ENCODE data around the gene KRTAP9-6.
"Not testable (repeated sequence)": the region's sequence is repeated elsewhere in the genome, so short reads cannot be mapped to it uniquely, and the experiment has no call there.

KRTAP9-6 gene

DNA sequence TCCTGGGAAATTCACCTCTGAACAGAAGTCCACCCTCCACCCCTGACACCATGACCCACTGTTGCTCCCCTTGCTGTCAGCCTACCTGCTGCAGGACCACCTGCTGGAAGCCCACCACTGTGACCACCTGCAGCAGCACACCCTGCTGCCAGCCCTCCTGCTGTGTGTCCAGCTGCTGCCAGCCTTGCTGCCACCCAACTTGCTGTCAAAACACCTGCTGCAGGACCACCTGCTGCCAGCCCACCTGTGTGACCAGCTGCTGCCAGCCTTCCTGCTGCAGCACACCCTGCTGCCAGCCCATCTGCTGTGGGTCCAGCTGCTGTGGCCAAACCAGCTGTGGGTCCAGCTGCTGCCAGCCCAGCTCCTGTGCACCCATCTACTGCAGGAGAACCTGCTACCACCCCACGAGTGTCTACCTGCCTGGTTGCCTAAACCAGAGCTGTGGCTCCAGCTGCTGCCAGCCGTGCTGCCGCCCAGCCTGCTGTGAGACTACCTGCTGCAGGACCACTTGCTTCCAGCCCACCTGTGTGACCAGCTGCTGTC lies 10.5 kb downstream of the KRTAP9-6 start, which contains the start of gene KRTAP9-7:
TSS of gene KRTAP9-7 (plus strand) at position 51 of the 543 bp plus-strand sequence. CDS start at position 51, 0 bp downstream.
- not testable (repeated sequence) for DNase-seq

DNA sequence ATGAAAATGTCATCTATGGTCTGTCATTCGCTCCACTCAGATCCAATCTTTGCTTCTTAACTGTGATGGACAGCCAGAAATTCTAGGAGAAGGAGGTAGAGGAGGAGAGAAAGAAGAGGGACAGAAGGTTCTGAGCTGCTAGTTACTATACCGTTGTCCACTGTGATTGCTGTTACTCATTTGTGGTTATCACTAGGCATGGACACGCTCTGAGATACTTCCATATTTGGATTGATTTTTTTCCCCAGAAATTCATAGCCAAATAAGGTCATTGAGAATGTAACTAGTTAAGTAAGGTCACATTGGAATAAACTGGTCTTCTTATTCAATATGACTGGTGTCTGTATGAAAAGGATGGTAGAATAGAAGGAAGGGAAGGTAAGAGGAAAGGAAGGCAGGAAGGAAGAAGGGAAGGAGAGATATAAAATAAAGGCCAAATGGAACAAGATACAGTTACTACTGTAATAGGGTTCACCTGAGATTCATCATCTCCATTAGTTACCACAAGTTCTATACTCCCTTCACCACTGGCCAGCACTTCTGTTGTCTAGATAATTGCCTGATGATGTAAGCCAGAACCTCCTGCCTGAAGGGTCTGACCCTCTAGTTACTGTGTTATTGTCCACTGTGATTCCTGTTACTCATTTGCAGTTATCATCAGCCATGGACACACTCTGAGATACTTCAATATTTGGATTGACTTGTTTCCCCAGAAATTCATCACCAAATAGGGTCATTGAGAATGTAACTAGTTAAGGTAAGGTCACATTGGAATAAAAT lies 13.2 kb downstream of the KRTAP9-6 start:
- no peak for DNase-seq

DNA sequence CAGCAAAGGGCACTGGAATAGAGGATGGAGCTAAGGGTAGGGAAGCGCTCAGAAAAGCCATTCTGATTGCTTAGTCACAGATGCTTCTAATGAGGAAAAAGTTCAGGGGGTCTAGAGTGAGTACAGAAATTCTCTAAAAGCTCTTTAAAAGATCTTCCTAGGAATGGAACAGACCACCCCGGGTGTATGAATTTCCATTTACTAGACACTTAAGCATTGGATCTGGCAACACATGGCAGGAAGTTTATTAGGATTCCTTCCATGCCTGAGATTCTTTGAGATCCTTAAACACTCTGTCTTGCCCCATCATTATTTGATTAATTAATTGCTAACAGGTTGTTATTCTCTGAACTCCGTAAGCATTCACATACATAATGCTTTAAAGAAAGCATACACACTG lies 18.9 kb downstream of the KRTAP9-6 start:
- DNase-seq, result no peak

DNA sequence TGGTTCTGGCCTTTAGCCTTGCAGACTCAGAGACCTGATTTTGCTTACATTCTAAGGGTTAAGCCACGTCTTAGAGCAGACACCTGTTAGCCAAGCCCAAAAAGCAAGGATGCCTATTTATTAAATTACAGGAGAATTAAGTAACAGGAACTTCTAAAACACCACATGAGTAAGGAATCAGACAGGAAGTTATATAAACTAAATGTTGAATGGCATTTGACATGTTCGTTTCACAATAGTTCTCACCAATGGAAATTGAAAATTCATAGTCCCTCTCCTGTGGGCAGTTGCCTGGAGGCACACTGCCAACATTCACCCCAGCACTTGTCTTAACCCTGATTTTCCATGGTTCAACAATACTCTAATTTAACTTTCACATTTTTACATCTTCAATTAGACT lies 19.4 kb downstream of the KRTAP9-6 start:
- no peak for DNase-seq

DNA sequence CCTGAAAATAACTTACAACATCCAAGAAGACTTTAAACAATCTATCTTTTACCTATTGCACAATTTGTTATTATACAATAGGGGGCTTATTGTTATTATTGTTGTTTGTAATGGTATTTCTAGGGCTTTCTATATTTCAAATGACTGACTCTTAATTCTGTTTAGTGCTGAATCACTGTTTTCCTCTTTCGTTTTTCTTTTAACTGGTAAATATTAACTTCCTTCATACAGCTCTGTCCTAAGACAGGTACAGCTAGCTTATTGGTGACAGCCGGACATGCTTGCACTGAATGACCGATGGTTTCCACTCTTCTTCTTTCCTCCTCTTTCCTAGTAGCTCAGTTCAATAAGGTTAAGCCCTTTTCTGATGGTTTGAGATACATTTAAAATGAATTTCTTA lies 21.9 kb downstream of the KRTAP9-6 start:
- DNase-seq, result no peak

DNA sequence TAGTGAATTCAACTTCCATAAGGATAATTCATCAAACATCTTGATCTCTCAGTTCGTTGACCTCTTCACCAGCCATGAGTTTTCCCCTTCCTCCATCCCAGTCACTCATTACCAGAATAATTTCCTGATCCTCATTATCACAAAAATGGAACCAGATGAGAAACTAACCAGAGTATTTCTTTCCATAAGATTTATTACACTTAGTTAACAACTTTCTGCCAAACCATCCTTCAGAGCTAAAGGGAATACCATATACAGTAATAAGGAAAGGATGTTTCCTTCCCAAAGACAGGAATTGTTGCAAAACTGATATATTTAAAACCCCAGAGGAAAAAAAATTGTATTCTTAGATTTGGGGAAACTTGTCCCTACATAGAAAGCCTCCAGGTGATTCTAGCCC lies 28.8 kb downstream of the KRTAP9-6 start:
- no peak for DNase-seq

DNA sequence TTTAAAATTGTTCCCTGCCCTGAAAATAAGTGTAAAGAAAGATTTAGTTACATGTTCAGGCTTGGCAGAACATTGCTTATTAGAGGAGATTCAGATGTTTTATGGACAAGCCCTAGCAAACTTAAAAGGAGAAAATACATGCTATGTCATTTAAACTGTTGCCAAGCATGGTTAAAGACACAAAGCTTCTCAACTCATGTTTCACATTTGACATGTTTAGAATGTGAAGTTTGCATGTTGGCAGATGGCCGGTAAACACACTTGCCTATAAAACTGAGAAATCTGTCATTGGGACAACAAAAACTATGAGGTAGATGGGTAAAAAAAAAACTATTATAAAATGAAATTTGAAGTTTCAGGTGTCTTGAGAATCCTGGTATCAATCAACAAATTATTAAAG lies 31.7 kb downstream of the KRTAP9-6 start:
- DNase-seq, result no peak

DNA sequence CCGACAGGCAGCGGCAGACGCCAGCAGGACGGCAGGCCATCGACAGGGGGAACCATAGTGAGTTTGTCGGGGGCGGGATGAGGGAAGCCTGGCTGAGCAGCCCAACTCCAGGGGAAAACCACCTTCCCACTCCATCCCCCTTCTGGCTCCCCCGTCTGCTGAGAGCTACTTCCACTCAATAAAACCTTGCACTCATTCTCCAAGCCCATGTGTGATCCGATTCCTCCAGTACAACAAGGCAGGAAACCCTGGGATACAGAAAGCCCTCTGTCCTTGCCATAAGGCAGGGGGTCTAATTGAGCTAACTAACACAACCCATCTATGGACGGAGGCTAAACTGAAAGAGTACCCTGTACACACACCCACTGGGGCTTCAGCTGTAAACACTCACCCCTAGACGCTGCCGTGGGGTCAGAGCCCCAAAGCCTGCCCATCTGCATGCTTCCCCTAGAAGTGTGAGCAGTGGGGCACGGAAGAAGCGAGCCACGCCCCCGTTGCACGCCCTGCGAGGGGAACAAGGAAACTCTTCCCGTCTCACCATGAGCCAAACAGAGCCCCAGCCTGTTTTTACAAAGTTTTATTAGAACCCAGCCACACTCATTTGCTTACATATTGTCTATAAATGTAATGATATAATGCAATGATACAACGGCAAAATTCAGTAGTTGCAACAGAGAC lies 33.4 kb downstream of the KRTAP9-6 start:
- no peak for DNase-seq

DNA sequence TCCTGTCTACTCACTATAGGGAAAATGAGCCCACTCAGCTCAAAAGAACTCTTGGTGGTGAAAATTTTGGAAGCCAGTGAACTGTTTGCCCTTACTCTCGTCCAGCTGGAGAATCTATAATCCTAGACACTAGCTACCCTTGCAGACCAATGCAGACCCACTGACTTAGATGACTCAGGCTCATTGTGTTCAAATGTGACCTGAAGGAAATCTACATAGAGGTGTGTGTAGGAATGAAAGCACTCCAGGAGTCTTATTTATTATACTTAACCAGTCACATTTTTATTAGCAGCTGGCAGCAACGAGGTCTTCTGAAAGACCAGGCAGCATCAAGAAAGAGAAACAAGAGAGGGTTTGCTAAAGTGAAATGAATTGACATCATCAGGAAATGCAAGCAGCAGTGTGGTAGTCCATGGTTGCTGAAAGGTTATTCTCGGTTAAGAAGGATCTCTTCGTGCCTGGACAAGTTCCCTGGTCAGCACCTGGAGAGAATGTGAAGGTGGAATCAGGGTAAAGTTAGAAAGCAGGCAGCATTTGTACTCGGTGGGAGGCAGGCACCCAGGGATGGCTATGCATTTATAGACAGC lies 36.1 kb downstream of the KRTAP9-6 start:
- no peak for DNase-seq

DNA sequence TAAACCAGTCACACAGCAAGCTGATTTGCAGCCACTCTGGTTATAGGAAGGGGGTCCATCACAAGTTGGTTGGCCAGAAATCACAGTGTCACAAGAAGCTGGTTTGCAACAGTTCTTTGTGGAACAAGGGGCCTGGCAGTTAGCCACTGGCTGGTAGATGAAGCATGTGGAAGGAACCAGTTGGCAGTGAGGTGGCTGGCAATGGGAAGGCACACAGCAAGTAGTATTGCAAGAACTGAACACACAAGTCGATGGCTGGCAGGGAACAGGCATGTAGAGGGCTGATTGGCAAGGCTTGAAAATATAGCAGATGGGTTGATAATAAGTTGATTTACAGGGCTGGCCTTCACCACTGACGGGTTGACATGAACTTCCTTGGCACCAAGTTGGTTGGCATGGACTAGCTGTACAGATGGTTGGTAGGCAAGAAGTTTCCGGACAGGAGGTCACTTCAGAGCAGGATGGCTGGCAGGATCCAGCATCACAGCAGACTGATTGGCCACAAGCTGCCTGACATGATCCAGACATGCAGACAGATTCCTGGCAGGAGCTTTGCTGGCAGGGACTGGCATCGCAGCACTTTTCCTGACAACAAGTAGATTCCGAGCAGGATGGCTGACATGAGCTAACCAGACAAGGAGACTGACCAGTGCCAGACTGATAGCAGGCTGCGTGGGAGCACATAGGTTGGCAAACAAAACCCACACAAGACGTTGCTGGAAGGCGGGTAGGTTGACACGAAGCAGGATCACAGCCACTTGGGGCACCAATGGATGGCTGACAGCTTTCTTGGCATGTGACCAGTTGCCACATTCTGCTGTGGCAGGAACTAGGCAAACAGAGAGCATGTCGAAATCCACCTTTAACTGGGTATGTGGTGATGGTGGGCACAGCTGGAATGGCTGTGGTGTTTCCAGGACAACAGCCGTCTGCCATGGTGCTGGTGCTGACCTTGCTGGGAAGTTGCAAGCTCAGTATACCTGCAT lies 37.0 kb downstream of the KRTAP9-6 start, which contains the start of gene KRTAP29-1:
TSS of gene KRTAP29-1 (minus strand) at position 936 of the 986 bp plus-strand sequence. CDS start at position 936, 0 bp downstream.
- DNase-seq, result no peak

DNA sequence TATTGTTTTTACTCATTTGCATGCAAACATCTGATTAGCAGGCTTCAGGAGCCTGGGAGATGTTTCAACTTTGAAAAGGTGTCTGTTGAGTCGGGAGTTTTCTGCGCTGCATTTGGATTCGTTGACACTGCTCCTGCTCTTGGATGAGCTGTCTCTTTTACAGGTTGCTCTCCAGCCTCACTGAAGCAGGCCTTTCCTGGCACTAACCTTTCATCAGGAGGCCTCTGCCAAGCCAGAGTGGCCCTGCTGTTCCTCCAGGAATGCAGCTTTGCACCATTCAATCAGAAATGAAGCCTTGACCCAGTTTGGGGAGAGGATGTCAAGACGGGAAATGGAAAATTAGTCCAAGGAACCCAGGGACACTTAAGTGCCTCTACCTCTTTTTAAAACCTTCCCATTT lies 37.8 kb downstream of the KRTAP9-6 start:
- no peak for DNase-seq

DNA sequence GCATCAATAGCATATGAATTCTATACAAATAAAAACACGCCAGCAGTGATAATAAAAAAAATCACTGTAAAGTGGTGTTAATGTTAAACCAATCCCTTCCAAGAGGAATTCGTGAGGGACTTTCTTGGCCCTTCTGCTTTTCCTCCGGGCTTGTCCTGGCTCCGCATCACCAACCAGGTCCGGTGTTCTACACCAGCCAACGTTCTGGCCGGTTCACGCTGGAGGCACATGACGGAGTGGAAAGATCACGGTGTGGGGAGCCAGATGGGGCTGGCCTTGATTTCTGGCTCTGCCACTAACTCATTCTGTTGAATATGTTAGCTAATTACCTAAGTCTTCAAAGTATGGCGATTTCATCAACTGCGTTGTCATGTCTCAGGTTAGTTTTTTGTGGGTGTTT lies 38.9 kb downstream of the KRTAP9-6 start:
- DNase-seq, result no peak

DNA sequence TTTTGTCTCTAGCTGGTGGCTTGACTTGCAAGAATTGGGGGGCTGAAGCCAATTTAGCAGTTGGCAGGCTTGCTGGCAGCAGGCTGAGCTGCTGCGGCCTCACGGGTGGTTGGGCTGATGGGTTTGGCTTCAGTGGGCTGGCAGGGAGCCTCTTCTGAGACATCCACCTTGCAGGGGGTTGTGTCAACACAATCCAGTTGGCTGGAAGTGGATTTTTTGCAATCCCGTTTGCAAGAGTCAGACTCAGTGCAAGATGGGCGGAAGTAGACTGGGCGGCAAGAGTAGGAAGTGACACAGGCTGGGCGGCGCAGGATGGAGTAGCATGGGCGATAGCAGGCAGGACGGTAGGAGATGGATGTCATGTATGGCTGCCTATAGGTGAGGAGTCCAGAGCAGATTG lies 42.5 kb downstream of the KRTAP9-6 start:
- DNase-seq, result no peak

DNA sequence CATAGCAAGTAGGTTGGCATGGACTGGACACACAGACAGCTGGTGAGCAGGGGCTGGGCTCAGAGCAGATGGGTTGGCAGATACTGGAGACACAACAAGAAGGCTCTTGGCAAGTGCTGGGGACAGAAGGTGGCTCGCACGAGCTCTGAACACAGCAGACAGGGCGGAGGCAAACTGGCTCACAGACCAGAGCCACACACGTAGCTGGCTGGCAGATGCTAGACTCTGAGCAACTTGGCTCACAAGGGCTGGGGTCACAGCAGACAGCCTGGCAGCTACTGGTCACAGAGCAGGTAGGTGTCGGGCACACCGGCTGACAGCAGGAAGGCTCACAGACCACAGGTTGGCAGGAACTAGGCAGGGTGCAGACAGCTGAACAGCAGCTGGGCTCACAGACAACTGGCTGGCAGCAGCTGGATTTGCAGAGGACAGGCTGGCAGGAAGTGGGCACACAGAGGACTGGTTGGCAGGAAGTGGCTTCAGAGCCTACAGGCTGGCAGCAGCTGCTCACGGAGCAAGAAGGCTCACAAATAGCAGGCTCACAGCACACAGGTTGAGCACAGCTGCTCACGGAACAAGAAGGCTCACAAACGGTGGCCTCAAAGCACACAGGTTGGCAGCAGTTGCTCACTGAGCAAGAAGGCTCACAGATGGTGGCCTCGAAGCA lies 43.2 kb downstream of the KRTAP9-6 start:
- DNase-seq, result peak; percentile 37

DNA sequence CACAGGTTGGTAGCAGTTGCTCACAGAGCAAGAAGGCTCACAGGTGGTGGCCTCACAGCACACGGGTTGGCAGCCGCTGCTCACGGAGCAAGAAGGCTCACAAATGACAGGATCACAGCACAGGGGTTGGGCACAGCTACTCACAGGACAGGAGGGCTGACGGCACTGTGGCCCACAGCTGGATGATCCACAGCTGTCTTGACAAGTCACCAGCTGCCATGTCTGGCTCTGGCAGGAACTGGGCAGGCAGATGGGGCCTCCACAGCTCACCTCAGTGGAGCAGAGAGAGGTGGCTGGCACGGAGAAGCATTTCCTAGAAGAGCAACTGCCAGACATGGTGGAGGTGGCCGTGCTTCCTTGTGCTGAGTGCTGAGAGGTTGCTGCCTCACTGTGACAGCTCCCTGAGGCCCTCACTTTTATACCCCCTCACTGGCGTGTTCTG lies 43.8 kb downstream of the KRTAP9-6 start, which contains the start of gene KRTAP16-1:
TSS of gene KRTAP16-1 (minus strand) at position 392 of the 442 bp plus-strand sequence. CDS start at position 336, 56 bp downstream.
- peak; percentile 11 for DNase-seq

DNA sequence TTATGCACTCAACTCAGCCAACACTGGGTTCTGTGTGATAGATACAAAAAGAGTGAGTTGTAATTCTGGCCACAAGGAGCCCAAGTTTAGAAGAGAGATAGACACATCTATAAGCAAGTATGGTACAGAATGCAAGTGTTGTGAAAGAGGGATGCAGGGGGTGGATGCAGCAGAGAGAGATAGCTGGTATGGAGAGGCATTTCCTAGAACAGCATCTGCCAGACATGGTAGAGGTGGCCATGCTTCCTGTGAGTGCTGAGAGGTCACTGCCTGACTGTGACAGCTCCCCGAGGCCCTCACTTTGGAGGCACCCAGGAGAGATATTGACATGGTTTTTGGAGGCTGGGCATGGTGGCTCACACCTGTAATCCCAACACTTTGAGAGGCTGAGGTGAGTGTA lies 45.9 kb downstream of the KRTAP9-6 start:
- DNase-seq, result no peak

DNA sequence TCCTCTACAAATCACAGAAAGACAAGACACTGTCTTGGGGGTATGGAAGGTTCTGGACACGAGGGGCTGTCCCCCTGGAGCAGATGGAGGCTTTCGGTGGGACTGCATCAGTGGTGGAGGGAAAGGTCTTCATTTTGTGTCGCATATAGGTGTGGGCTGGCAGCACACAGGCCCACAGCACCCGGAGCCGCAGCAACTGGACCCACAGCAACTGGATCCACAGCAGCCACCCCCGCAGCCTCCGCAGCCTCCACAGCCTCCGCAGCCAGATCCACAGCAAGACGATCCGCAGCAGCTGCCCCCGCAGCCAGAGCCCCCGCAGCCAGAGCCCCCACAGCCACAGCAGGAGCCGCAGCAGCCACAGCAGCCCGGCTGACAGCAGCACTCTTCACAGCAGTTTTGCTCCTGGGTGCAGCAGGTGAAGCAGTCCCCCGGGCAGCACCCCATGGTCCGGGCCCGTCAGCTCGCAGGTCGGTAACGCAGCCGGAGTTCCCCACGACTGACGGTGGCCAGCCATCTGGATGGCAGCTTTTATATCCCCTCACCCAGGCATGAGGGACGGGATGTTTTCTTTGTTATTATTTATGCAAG lies 50.1 kb downstream of the KRTAP9-6 start, which contains the start of gene KRTAP17-1:
TSS of gene KRTAP17-1 (minus strand) at position 507 of the 591 bp plus-strand sequence. CDS start at position 447, 60 bp downstream.
- no peak for DNase-seq

Data from activated T-cell treated with anti-CD3 and anti-CD28 coated beads for 4 hours (primary cell).